ENCODE data around the gene PKP1.

DNA sequence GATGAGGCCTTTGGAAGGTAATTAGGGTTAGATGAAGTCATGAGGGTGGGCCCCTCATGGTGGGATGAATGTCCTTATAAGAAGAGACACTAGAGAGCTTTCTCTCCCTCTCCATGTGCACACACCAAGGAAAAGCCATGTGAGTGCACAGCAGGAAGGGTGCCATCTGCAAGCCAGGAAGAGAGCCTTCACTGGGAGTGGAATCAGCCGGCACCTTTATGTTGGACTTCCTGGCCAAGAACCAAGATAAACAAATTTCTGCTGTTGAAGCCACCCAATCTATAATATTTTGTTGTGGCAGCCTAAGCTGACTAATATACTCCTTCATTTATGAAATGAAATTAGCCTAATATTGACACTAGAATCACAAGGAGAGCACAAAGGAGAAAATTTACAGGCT is 38.2 kb upstream of the PKP1 start:
- TF ChIP-seq, protein P1, sequence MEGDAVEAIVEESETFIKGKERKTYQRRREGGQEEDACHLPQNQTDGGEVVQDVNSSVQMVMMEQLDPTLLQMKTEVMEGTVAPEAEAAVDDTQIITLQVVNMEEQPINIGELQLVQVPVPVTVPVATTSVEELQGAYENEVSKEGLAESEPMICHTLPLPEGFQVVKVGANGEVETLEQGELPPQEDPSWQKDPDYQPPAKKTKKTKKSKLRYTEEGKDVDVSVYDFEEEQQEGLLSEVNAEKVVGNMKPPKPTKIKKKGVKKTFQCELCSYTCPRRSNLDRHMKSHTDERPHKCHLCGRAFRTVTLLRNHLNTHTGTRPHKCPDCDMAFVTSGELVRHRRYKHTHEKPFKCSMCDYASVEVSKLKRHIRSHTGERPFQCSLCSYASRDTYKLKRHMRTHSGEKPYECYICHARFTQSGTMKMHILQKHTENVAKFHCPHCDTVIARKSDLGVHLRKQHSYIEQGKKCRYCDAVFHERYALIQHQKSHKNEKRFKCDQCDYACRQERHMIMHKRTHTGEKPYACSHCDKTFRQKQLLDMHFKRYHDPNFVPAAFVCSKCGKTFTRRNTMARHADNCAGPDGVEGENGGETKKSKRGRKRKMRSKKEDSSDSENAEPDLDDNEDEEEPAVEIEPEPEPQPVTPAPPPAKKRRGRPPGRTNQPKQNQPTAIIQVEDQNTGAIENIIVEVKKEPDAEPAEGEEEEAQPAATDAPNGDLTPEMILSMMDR (IDR thresholded peaks at IDR 0.05; ENCODE audit: insufficient read depth, low read length, poor library complexity, severe bottlenecking): no peak
- no peak for TF ChIP-seq EZH2phosphoT487 (conservative IDR thresholded peaks at IDR 0.05; ENCODE audit: low read length)
